Psoas muscle (tissue), 8 donors: ENCODE data around the gene BCAS3. TPM values are rescaled to one million over a fixed set of nuclear protein-coding genes. Genes with fewer than 3 reads are reported as not detected.
A peak's percentile ranks its signal among the peaks of the same experiment; 100 is the strongest.

Experiments used
- ATAC-seq, 4 donors: fragments of 200-7000 bp; cut with Tn5 transposase; one replicate each; pipeline ENCODE4 v1.9.1; 2020; ENCODE audit warnings: moderate library complexity in 3 of 4, mild to moderate bottlenecking in 2 of 4
- DNase-seq, 2 donors: peaks; one replicate each; pipeline ENCODE4 v3.0.0-alpha.2; 2020
- H3K27ac ChIP-seq: fragments of 200-600 bp; one replicate; pipeline ENCODE4 v1.8.0; 2022
- H3K27me3 ChIP-seq, 3 donors: fragments of 200-600 bp in 1 of 3; one replicate each; pipeline versions ENCODE4 v1.6.1 to v1.8.0; 2013 to 2022; ENCODE audit warnings: low read length in 2 of 3, mild to moderate bottlenecking in 2 of 3, moderate library complexity in 1 of 3; ENCODE audit not compliant: insufficient read depth in 3 of 3
- H3K36me3 ChIP-seq, 2 donors: fragments of 200-600 bp in 1 of 2; one replicate each; pipeline versions ENCODE4 v1.6.1 to v1.8.0; 2013 to 2022; ENCODE audit warnings: low read depth in 1 of 2, mild to moderate bottlenecking in 1 of 2, moderate library complexity in 1 of 2; ENCODE audit not compliant: insufficient read depth in 1 of 2
- H3K4me1 ChIP-seq: fragments of 200-600 bp; one replicate; pipeline ENCODE4 v1.8.0; 2022
- H3K4me3 ChIP-seq: fragments of 200-600 bp; one replicate; pipeline ENCODE4 v1.8.0; 2022; ENCODE audit warnings: mild to moderate bottlenecking
- H3K9me3 ChIP-seq: fragments of 200-600 bp; one replicate; pipeline ENCODE4 v1.8.0; 2022
- CTCF ChIP-seq: fragments of 200-600 bp; IDR thresholded peaks from one replicate; pipeline ENCODE4 v1.8.0; 2022; ENCODE audit warnings: antibody characterized with exemption
- WGBS, 3 donors: extraction: QIAGEN DNeasy Blood & Tissue Kit; methylation state at CpG; one replicate each; pipeline versions ENCODE4 v1.1.6 to v1.1.7; 2013; 5-methylcytosine and 5-hydroxymethylcytosine counted together
- intact Hi-C, 2 donors: fragments of 100-400 bp; cut with DNase I; formaldehyde crosslinking; loops; one replicate each; pipeline versions ENCODE4 v1.11.0 to v1.14.2; 2022
- polyA plus RNA-seq, 3 donors: library from polyadenylated mRNA; stranded (reverse); fragments of 200-250 nt; gene quantifications; one replicate each; pipeline ENCODE4 v1.2.3, GENCODE V29; 2013
- total RNA-seq, 4 donors: library from RNA; stranded (reverse); fragmentation: NEBNext Ultra II Directional in 2 of 4; extraction: Animal tissue kit (Norgen Biotek cat#: 25700) in 2 of 4; gene quantifications; one replicate each; pipeline versions ENCODE4 v1.2.1 to v1.2.4, GENCODE V29; 2021 to 2023
- donor health status: healthy with polysubstance abuse.
- donor health status: DM: no; HTN: no; CAD: no; lungs with moderate emphysema.
- donor health status: Bipolar disorder and iron deficiency.
- donor health status: healthy.
- donor health status: DM: yes; HTN: yes; CAD: no.
- donor health status: DM: no; HTN: no; CAD: no.
- donor health status: DM: no; HTN: no; CAD: no.
- donor health status: DM: yes; HTN: yes; CAD: no.

The BCAS3 gene
- total and polyA plus RNA-seq, 7 donors: 2.4 to 28.8 (median 15.0) TPM

GRCh38 chr17:61205931-61206330, 528.3 kb downstream of the BCAS3 start:
- ATAC-seq: no peak
- no peak for TF ChIP-seq CTCF
- WGBS, 3 donors: 97 to 98% (median 98%) methylated on average over 4 of the region's 4 CpGs
- peaks cover 12% of the 10 kb centered on the region for H3K4me1 ChIP-seq
- no peaks in the 10 kb centered on the region for H3K9me3 ChIP-seq
- H3K27ac ChIP-seq: no peak overlapping the region
- DNase-seq: no peak
- H3K36me3 ChIP-seq: no peaks in the 10 kb centered on the region
- intact Hi-C loops: no loop called here
- no peak overlapping the region for H3K4me3 ChIP-seq
- no peaks in the 10 kb centered on the region for H3K27me3 ChIP-seq

- no peak for ATAC-seq
- Histone ChIP-seq H3K9me3 (no peaks in the 10 kb centered on the region), H3K4me3 (no peak overlapping the region), H3K27me3 (no peaks in the 10 kb centered on the region), H3K36me3 (no peaks in the 10 kb centered on the region), H3K4me1 (peaks cover 12% of the 10 kb centered on the region), H3K27ac (no peak overlapping the region)
- 92 to 94% (median 92%) methylated on average over 5 of the region's 5 CpGs for WGBS, 3 donors
- no peak for DNase-seq
- TF ChIP-seq CTCF: no peak
- intact Hi-C loops: no loop called here
Measured at GRCh38 chr17:61206922-61207321, 529.3 kb downstream of the BCAS3 start.

- 42 to 49% (median 43%) methylated on average over 6 of the region's 6 CpGs for WGBS, 3 donors
- no peak for TF ChIP-seq CTCF
- no peaks in the 10 kb centered on the region for H3K27me3 ChIP-seq
- H3K9me3 ChIP-seq: no peaks in the 10 kb centered on the region
- H3K36me3 ChIP-seq: no peaks in the 10 kb centered on the region
- ATAC-seq (peak in 1 of 4 donors; percentile 48), DNase-seq (no peak)
- H3K4me1 ChIP-seq: peaks cover 12% of the 10 kb centered on the region
- H3K27ac ChIP-seq: peak overlapping the region; percentile 15
- intact Hi-C loops: no loop called here
- H3K4me3 ChIP-seq: peak overlapping the region; percentile 31
Measured at GRCh38 chr17:61208301-61209105, 530.9 kb downstream of the BCAS3 start.

GRCh38 chr17:61209106-61209439, 531.4 kb downstream of the BCAS3 start:
- TF ChIP-seq CTCF: no peak
- no peaks in the 10 kb centered on the region for H3K9me3 ChIP-seq
- no peaks in the 10 kb centered on the region for H3K36me3 ChIP-seq
- H3K27ac ChIP-seq: no peak overlapping the region
- 31 to 47% (median 41%) methylated on average over 4 of the region's 4 CpGs for WGBS, 3 donors
- H3K4me1 ChIP-seq: peaks cover 12% of the 10 kb centered on the region
- DNase-seq: no peak
- no peak for ATAC-seq
- H3K27me3 ChIP-seq: no peaks in the 10 kb centered on the region
- intact Hi-C loops: no loop called here
- H3K4me3 ChIP-seq: no peak overlapping the region

GRCh38 chr17:61209525-61209924, 531.9 kb downstream of the BCAS3 start:
- DNase-seq: no peak

More at GRCh38 chr17:61209525-61209924, 531.9 kb downstream of the BCAS3 start:
- Histone ChIP-seq H3K9me3 (no peaks in the 10 kb centered on the region), H3K36me3 (no peaks in the 10 kb centered on the region), H3K4me3 (no peak overlapping the region), H3K4me1 (peaks cover 12% of the 10 kb centered on the region), H3K27ac (peak overlapping the region; percentile 24), H3K27me3 (no peaks in the 10 kb centered on the region)
- ATAC-seq: no peak
- no peak for TF ChIP-seq CTCF
- WGBS, 3 donors: 44 to 55% (median 46%) methylated on average over 6 of the region's 6 CpGs
- intact Hi-C loops: no loop called here
